HepG2 (cell line): ENCODE measurements around the gene MMP27. TPM values are rescaled to one million over a fixed set of nuclear protein-coding genes. Genes with fewer than 3 reads are reported as not detected.

ENCODE experiments used
- ATAC-seq: fragments of 200-7000 bp; cut with Tn5 transposase; 3 replicates; pipeline ENCODE4 v1.9.1; 2020; ENCODE audit warnings: mild to moderate bottlenecking, moderate library complexity
- BruUV-seq: library from RNA; stranded (reverse); fragments of 400-500 nt; replicated peaks from 2 replicates; lab custom pipeline; 2021; lab: Mats Ljungman, UMichigan
- CTCF ChIA-PET: fragments of 300-600 bp; formaldehyde crosslinking; extraction: SDS; loops from one replicate; lab custom pipeline; 2021; ENCODE audit warnings: low total read pairs, inconsistent platforms, low intra/inter-chr PET ratio; lab: Yijun Ruan, JAX
- POLR2A ChIA-PET: fragments of 350-600 bp; sonication (Branson Sonifier 250); formaldehyde crosslinking; loops from one replicate; lab custom pipeline; 2020; ENCODE audit warnings: antibody characterized with exemption, inconsistent platforms; lab: Yijun Ruan, JAX
- DNase-seq: peaks from one replicate; pipeline ENCODE4 v3.0.0-alpha.2; 2015; ENCODE audit warnings: low spot score
- FAIRE-seq: peaks from 3 replicates; lab custom pipeline; 2011; peaks lifted over from hg19 to GRCh38; lab: Jason Lieb, UNC
- H2AFZ ChIP-seq: one replicate; pipeline ENCODE4 v1.6.1; 2011; ENCODE audit warnings: low read length, inconsistent platforms
- H3K27ac ChIP-seq: fragments of 300-600 bp; 3 replicates; pipeline ENCODE4 v1.8.0; 2011; ENCODE audit warnings: mixed run types, mild to moderate bottlenecking, mixed read lengths, low read length, inconsistent platforms; ENCODE audit not compliant: insufficient read depth; ENCODE audit errors: extremely low read length
- H3K27me3 ChIP-seq, 2 experiments: fragments of 200-600 bp in 1 of 2; 2 replicates in 1 of 2; 3 replicates in 1 of 2; pipeline versions ENCODE4 v1.6.0 to v1.8.0; 2011; ENCODE audit warnings: low read length in 2 of 2, mild to moderate bottlenecking in 2 of 2, moderate library complexity in 2 of 2, inconsistent platforms in 1 of 2; ENCODE audit not compliant: insufficient read depth in 2 of 2, control insufficient read depth in 1 of 2
- H3K36me3 ChIP-seq, 2 experiments: fragments of 200-600 bp in 1 of 2; replicated peaks in 1 of 2; 2 replicates in 1 of 2; 3 replicates in 1 of 2; pipeline versions ENCODE4 v1.5.1 to v1.8.0; 2011; ENCODE audit warnings: low read length in 2 of 2, inconsistent platforms in 1 of 2; ENCODE audit not compliant: insufficient read depth in 2 of 2, control insufficient read depth in 1 of 2
- H3K4me1 ChIP-seq: 2 replicates; pipeline ENCODE4 v1.5.1; 2012; ENCODE audit warnings: low read length, inconsistent platforms; ENCODE audit not compliant: insufficient read depth
- H3K4me2 ChIP-seq: 2 replicates; pipeline ENCODE4 v1.6.0; 2011; ENCODE audit warnings: low read depth, low read length, inconsistent platforms
- H3K4me3 ChIP-seq, 3 experiments: fragments of 200-600 bp in 1 of 3; sonication (generic), shearing (Covaris generic) in 1 of 3; replicated peaks in 1 of 3; 2 replicates each; pipeline ENCODE4 v1.5.1; 2011 to 2016; ENCODE audit warnings: low read length in 3 of 3, inconsistent platforms in 2 of 3, low read depth in 2 of 3, mild to moderate bottlenecking in 2 of 3, control low read depth in 1 of 3, mixed read lengths in 1 of 3; ENCODE audit not compliant: insufficient read depth in 1 of 3
- H3K79me2 ChIP-seq: one replicate; pipeline ENCODE4 v1.6.1; 2011; ENCODE audit warnings: low read length, inconsistent platforms; ENCODE audit not compliant: insufficient read depth
- H3K9ac ChIP-seq: 2 replicates; pipeline ENCODE4 v1.6.0; 2011; ENCODE audit warnings: mild to moderate bottlenecking, low read depth, low read length, inconsistent platforms; ENCODE audit not compliant: insufficient read depth
- H3K9me3 ChIP-seq: 2 replicates; pipeline ENCODE4 v1.5.1; 2012; ENCODE audit warnings: mild to moderate bottlenecking, low read length
- H4K20me1 ChIP-seq: 2 replicates; pipeline ENCODE4 v1.6.0; 2011; ENCODE audit warnings: inconsistent platforms, mild to moderate bottlenecking, low read length, moderate library complexity; ENCODE audit not compliant: insufficient read depth
- MEF2D ChIP-seq: sonication (generic); formaldehyde crosslinking; IDR thresholded peaks from 2 replicates; pipeline ENCODE4 v1.5.1; 2020; ENCODE audit warnings: mild to moderate bottlenecking, missing genetic modification reagents
- RAD21 ChIP-seq: fragments of 450-650 bp; formaldehyde crosslinking; IDR thresholded peaks from 2 replicates; pipeline ENCODE4 v1.5.0; 2020; ENCODE audit warnings: mild to moderate bottlenecking
- SMC3 ChIP-seq: IDR thresholded peaks from 2 replicates; pipeline ENCODE4 v1.6.1; 2011; ENCODE audit warnings: low read length, improper control_type of control experiment
- STAG1 ChIP-seq: sonication (generic); formaldehyde crosslinking; IDR thresholded peaks from 2 replicates; pipeline ENCODE4 v1.4.0; 2020; ENCODE audit warnings: missing genetic modification reagents
- XRCC5 ChIP-seq: fragments of 200-400 bp; formaldehyde crosslinking; optimal IDR thresholded peaks from 2 replicates; pipeline ENCODE3; 2017; ENCODE audit warnings: mild to moderate bottlenecking, low read length
- ZSCAN29 ChIP-seq: sonication (generic); formaldehyde crosslinking; conservative IDR thresholded peaks from 2 replicates; pipeline ENCODE4 v1.4.0; 2020; ENCODE audit warnings: mild to moderate bottlenecking, missing genetic modification reagents
- WGBS: methylation state at CpG from one replicate; pipeline ENCODE4 v1.1.6; 2017; ENCODE audit warnings: low lambda C conversion rate; 5-methylcytosine and 5-hydroxymethylcytosine counted together
- in situ Hi-C: cut with HindIII; loops from 2 replicates; pipeline ENCODE4 v1.10.0; 2017; ENCODE audit warnings: low pct_unique_long_range_greater_than_20kb; ENCODE audit not compliant: extremely low pct_ligation_motif_present
- intact Hi-C: fragments of 100-400 bp; cut with micrococcal nuclease; formaldehyde crosslinking; loops from one replicate; pipeline ENCODE4 v1.10.0; 2022; ENCODE audit not compliant: unreplicated experiment
- polyA plus RNA-seq, 8 experiments: library from polyadenylated mRNA; depleted of rRNA in 3 of 8; stranded (reverse) in 7 of 8; unstranded in 1 of 8; fragments of >200 nt; fragmentation: Illumina TruSeq in 4 of 8; extraction: Trizol in 4 of 8; gene quantifications; 2 replicates each; pipeline versions ENCODE4 v1.2.1 to v1.2.3, GENCODE V29; 2011 to 2016; ENCODE audit warnings: low read depth in 4 of 8, missing spikeins in 1 of 8, mixed read lengths in 1 of 8; ENCODE audit not compliant: insufficient read depth in 1 of 8
- total RNA-seq, 5 experiments: library from RNA; depleted of rRNA; stranded (reverse); fragments of >200 nt; fragmentation: Illumina TruSeq; extraction: Trizol; gene quantifications; 2 replicates each; pipeline ENCODE4 v1.2.3, GENCODE V29; 2016; ENCODE audit warnings: low read depth in 1 of 5
- TF ChIP-seq, protein P1 (sequence below): sonication (generic); formaldehyde crosslinking; IDR thresholded peaks from 2 replicates; pipeline ENCODE4 v1.5.0; 2020; ENCODE audit warnings: mild to moderate bottlenecking, missing genetic modification reagents, moderate library complexity

Gene MMP27
- total and polyA plus RNA-seq, 2 of the 13 experiments (the other 11 are each of a cell fraction or from before 2014, with no cell fraction given) = not detected

GRCh38 chr11:102666331-102666957 is 39.1 kb downstream of the MMP27 start:
- Histone ChIP-seq H3K9ac (no peak overlapping the region), H3K4me3 (no peak overlapping the region), H3K4me1 (peaks cover 7% of the 10 kb centered on the region; the same call in 1 of the 2 replicates), H3K36me3 (no peaks in the 10 kb centered on the region), H2AFZ (no peak overlapping the region), H4K20me1 (no peaks in the 10 kb centered on the region), H3K27ac (no peak overlapping the region), H3K27me3 (no peaks in the 10 kb centered on the region; a peak in 1 of 5 replicates), H3K4me2 (no peak overlapping the region), H3K79me2 (no peaks in the 10 kb centered on the region), H3K9me3 (no peaks in the 10 kb centered on the region)
- peak; percentile 82 for ATAC-seq
- in situ Hi-C loops = no loop called here
- DNase-seq = peak; percentile 46
- POLR2A ChIA-PET = interaction anchor here (1.0 to 1.4 kb wide), 2 partner anchors 63 to 324 kb away, joined by 3 to 6 read pairs; no protein-coding TSS in a partner anchor
- no TSS peak for BruUV-seq
- intact Hi-C loops = loop anchor here (1.0 to 5.0 kb wide), 6 partner anchors 53 to 372 kb away; partner anchors contain the start of gene MMP7
- WGBS = 0% methylated on average over 4 of the region's 4 CpGs
- CTCF ChIA-PET = interaction anchor here (0.8 to 2.0 kb wide), 4 partner anchors 73 to 379 kb away, joined by 3 to 16 read pairs (median 9); no protein-coding TSS in a partner anchor
- TF ChIP-seq MEF2D (no peak), SMC3 (peak; percentile 82), ZSCAN29 (CRISPR knock-in tag) (no peak), XRCC5 (no peak), STAG1 (peak; percentile 90), RAD21 (CRISPR knock-in tag) (peak; percentile 60; the same call in 1 of the 2 replicates)
- TF ChIP-seq, protein P1, sequence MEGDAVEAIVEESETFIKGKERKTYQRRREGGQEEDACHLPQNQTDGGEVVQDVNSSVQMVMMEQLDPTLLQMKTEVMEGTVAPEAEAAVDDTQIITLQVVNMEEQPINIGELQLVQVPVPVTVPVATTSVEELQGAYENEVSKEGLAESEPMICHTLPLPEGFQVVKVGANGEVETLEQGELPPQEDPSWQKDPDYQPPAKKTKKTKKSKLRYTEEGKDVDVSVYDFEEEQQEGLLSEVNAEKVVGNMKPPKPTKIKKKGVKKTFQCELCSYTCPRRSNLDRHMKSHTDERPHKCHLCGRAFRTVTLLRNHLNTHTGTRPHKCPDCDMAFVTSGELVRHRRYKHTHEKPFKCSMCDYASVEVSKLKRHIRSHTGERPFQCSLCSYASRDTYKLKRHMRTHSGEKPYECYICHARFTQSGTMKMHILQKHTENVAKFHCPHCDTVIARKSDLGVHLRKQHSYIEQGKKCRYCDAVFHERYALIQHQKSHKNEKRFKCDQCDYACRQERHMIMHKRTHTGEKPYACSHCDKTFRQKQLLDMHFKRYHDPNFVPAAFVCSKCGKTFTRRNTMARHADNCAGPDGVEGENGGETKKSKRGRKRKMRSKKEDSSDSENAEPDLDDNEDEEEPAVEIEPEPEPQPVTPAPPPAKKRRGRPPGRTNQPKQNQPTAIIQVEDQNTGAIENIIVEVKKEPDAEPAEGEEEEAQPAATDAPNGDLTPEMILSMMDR = peak; percentile 81
- FAIRE-seq = peak; percentile 72
